Measurements from ENCODE around the gene AP1B1.
A peak's percentile ranks its signal among the peaks of the same experiment; 100 is the strongest.

GRCh38 chr22:29330753-29331152 is 57.6 kb downstream of the AP1B1 start:
- TF ChIP-seq REST (IDR thresholded peaks at IDR 0.05) (no peak), RAD21 (IDR thresholded peaks at IDR 0.05) (peak in 1 of 2 donors; percentile 5), SP1 (IDR thresholded peaks at IDR 0.05) (no peak)
- TF ChIP-seq, protein P1, sequence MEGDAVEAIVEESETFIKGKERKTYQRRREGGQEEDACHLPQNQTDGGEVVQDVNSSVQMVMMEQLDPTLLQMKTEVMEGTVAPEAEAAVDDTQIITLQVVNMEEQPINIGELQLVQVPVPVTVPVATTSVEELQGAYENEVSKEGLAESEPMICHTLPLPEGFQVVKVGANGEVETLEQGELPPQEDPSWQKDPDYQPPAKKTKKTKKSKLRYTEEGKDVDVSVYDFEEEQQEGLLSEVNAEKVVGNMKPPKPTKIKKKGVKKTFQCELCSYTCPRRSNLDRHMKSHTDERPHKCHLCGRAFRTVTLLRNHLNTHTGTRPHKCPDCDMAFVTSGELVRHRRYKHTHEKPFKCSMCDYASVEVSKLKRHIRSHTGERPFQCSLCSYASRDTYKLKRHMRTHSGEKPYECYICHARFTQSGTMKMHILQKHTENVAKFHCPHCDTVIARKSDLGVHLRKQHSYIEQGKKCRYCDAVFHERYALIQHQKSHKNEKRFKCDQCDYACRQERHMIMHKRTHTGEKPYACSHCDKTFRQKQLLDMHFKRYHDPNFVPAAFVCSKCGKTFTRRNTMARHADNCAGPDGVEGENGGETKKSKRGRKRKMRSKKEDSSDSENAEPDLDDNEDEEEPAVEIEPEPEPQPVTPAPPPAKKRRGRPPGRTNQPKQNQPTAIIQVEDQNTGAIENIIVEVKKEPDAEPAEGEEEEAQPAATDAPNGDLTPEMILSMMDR (IDR thresholded peaks at IDR 0.05; ENCODE audit: low read depth, low read length, missing input control): no peak
- TF ChIP-seq, protein P2, sequence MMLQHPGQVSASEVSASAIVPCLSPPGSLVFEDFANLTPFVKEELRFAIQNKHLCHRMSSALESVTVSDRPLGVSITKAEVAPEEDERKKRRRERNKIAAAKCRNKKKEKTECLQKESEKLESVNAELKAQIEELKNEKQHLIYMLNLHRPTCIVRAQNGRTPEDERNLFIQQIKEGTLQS (IDR thresholded peaks at IDR 0.05): no peak
